Activated B cell treated with CpG ODN at 0.5 μM for 24 hours (primary cell): ENCODE data around the gene NUP62CL. TPM values are rescaled to one million over a fixed set of nuclear protein-coding genes. Genes with fewer than 3 reads are reported as not detected.

Source experiments
- ATAC-seq: fragments of 200-7000 bp; cut with Tn5 transposase; one replicate; pipeline ENCODE4 v1.10.0; 2021; ENCODE audit warnings: low read depth, mild to moderate bottlenecking, moderate library complexity
- CTCF ChIA-PET: fragments of 350-600 bp; sonication (Branson Sonifier 250); formaldehyde crosslinking; loops from one replicate; lab custom pipeline; 2021; ENCODE audit warnings: antibody characterized with exemption; lab: Charles Lee
- POLR2A ChIA-PET: fragments of 350-600 bp; sonication (Branson Sonifier 250); formaldehyde crosslinking; loops from one replicate; lab custom pipeline; 2021; ENCODE audit warnings: antibody characterized with exemption; lab: Charles Lee
- DNase-seq: peaks from one replicate; pipeline ENCODE4 v3.0.0; 2022
- H3K27ac Mint-ChIP-seq: one replicate; pipeline ENCODE4 v1.8.0; 2020; ENCODE audit warnings: mixed read lengths
- H3K27me3 Mint-ChIP-seq: one replicate; pipeline ENCODE4 v1.8.0; 2021; ENCODE audit warnings: mixed read lengths
- H3K36me3 Mint-ChIP-seq: one replicate; pipeline ENCODE4 v1.8.0; 2021; ENCODE audit warnings: low read depth, mixed read lengths
- H3K4me1 Mint-ChIP-seq: one replicate; pipeline ENCODE4 v1.8.0; 2021; ENCODE audit warnings: mixed read lengths
- H3K4me3 Mint-ChIP-seq: one replicate; pipeline ENCODE4 v1.8.0; 2020; ENCODE audit warnings: mild to moderate bottlenecking, mixed read lengths
- H3K9me3 Mint-ChIP-seq: one replicate; pipeline ENCODE4 v1.8.0; 2020; ENCODE audit warnings: mixed read lengths
- CTCF ChIP-seq: fragments of 200-600 bp; IDR thresholded peaks from one replicate; pipeline ENCODE4 v1.8.0; 2022; ENCODE audit warnings: antibody characterized with exemption, mild to moderate bottlenecking
- intact Hi-C: fragments of 100-400 bp; cut with micrococcal nuclease; formaldehyde crosslinking; loops from one replicate; pipeline ENCODE4 v1.15.1; 2024
- total RNA-seq: library from RNA; stranded (reverse); gene quantifications from 2 replicates; pipeline ENCODE4 v1.2.3, GENCODE V29; 2022

The NUP62CL gene
- total RNA-seq, 1 donor from 2014 or later = 1.4 TPM

DNA sequence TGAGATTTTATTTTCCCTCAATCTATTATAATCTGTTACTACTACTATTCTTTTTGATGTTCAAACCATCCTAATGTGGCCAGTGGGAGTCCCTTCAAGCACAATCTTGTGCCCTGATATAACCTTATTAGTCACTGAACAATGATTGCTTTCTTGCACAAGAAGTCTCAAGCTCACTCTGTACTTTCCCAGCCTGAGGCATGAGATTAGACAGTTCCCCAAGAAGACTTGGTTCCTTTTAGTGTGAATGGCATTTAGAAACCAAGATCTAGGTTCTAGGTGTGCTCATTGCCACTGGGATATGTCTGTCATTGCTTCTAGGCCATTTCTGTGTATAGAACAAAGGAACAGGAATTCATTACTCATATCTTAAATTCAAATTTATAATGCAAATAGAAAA, 59.6 kb downstream of the NUP62CL start:
- H3K27me3 Mint-ChIP-seq = no peaks in the 10 kb centered on the region
- intact Hi-C loops = no loop called here
- H3K9me3 Mint-ChIP-seq = no peaks in the 10 kb centered on the region
- DNase-seq = no peak
- POLR2A ChIA-PET = no interaction called here
- CTCF ChIA-PET = no interaction called here
- no peak overlapping the region for H3K4me3 Mint-ChIP-seq
- no peak for TF ChIP-seq CTCF
- peaks cover 3% of the 10 kb centered on the region for H3K36me3 Mint-ChIP-seq
- no peaks in the 10 kb centered on the region for H3K4me1 Mint-ChIP-seq
- H3K27ac Mint-ChIP-seq = no peak overlapping the region
- no peak for ATAC-seq

DNA sequence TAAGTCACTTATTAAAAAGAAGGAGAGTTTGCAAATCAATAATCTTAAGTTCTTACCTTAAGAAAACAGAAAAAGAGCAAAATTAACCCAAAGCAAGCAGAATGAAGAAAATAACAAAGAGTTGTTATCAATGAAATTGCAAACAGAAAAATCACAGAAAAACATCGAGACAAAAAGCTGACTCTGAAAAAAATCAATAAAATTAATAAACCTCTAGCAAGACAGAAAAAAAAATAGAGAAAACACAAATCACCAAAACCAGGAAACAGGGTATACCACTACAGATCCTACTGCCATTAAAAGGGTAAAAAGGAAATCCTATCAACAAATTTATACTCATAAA, 70.3 kb downstream of the NUP62CL start:
- Mint-ChIP-seq H3K36me3 (no peaks in the 10 kb centered on the region), H3K27me3 (no peaks in the 10 kb centered on the region), H3K9me3 (no peaks in the 10 kb centered on the region), H3K27ac (no peak overlapping the region), H3K4me1 (no peaks in the 10 kb centered on the region), H3K4me3 (no peak overlapping the region)
- ChIA-PET CTCF (no interaction called here), POLR2A (no interaction called here)
- no peak for ATAC-seq
- TF ChIP-seq CTCF = no peak
- no peak for DNase-seq
- intact Hi-C loops = no loop called here

DNA sequence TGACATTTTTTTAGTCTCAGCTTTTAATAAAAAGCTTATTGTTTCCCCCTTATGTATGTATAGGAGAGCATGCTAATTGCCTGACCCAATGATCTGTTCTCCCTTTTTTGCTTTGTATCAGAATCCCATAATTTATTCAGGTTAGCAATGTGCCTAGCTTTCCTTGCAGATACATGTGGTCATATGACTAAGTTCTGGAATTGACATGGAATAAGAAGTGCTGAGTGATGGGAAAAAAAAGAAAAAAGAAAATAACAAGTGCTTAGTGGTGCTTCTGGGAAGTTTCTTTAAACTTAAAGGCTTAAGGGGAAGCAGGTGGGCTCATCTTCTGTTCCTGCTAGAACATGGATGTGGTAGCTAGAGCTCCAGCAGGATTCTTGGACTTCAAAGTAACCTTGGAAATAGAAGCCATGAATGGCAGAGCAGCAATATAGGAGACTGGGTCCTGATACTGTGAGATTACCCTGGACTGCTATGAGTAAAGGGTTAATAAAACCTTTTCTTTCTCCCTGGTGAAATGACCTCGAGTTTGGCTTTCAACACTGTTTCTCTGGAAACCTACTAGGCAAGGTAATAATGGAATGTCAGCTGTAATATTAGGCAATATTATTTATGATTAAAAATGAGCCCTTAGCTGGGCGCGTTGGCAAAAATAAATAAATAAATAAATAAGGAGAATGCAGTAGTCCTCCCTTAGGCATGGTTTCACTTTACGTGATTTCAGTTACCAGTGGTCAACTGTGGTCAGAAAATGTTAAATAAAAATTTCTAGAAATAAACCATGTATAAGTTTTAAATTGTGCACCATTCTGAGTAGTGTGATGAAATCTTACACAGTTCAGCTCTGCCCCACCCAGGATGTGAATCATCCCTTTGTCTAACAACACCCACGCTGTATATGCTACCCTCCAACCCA, 70.9 kb downstream of the NUP62CL start:
- no peak for TF ChIP-seq CTCF
- ATAC-seq = no peak
- CTCF ChIA-PET = no interaction called here
- intact Hi-C loops = no loop called here
- Mint-ChIP-seq H3K4me3 (no peak overlapping the region), H3K36me3 (no peaks in the 10 kb centered on the region), H3K27ac (no peak overlapping the region), H3K27me3 (no peaks in the 10 kb centered on the region), H3K4me1 (no peaks in the 10 kb centered on the region), H3K9me3 (no peaks in the 10 kb centered on the region)
- no peak for DNase-seq
- POLR2A ChIA-PET = no interaction called here

GRCh38 chrX:107123750-107124149, 82.5 kb downstream of the NUP62CL start:
- no peaks in the 10 kb centered on the region for H3K36me3 Mint-ChIP-seq
- intact Hi-C loops = no loop called here
- H3K4me3 Mint-ChIP-seq = no peak overlapping the region
- ChIA-PET CTCF (no interaction called here), POLR2A (no interaction called here)
- no peaks in the 10 kb centered on the region for H3K9me3 Mint-ChIP-seq
- no peaks in the 10 kb centered on the region for H3K27me3 Mint-ChIP-seq
- DNase-seq = no peak
- peaks cover 6% of the 10 kb centered on the region for H3K4me1 Mint-ChIP-seq
- no peak overlapping the region for H3K27ac Mint-ChIP-seq
- no peak for ATAC-seq
- no peak for TF ChIP-seq CTCF

- Mint-ChIP-seq H3K4me3 (peak overlapping the region; percentile 100), H3K27ac (peak overlapping the region; percentile 96), H3K9me3 (no peaks in the 10 kb centered on the region), H3K4me1 (peaks cover 21% of the 10 kb centered on the region), H3K27me3 (no peaks in the 10 kb centered on the region), H3K36me3 (peaks cover 26% of the 10 kb centered on the region)
- ChIA-PET CTCF (no interaction called here), POLR2A (interaction anchor here (0.7 kb wide), 1 partner anchor 972 kb away, joined by 3 read pairs; the partner anchor contains the start of gene PSMD10)
- ATAC-seq = no peak
- intact Hi-C loops = loop anchor here (2.0 to 5.0 kb wide), 2 partner anchors 88 to 658 kb away; partner anchors contain the start of genes DNAAF6, NCBP2L, NUP62CL and TSC22D3
- DNase-seq = no peak
- TF ChIP-seq CTCF = no peak
These were observed 87.0 kb downstream of the NUP62CL start for GRCh38 chrX:107119283-107119682.
